Natural killer cell (primary cell): ENCODE data around the gene PODNL1. TPM values are rescaled to one million over a fixed set of nuclear protein-coding genes. Genes with fewer than 3 reads are reported as not detected.

Source experiments
- ATAC-seq, 3 donors: fragments of 150-1000 bp in 2 of 3; fragments of 200-7000 bp in 1 of 3; cut with Tn5 transposase; 1 replicate in 1 of 3; 2 replicates in 2 of 3; pipeline ENCODE4 v1.10.0; 2021; ENCODE audit warnings: mild to moderate bottlenecking in 2 of 3, moderate library complexity in 2 of 3
- DNase-seq, 2 donors: peaks; one replicate each; pipeline versions ENCODE4 v3.0.0 to v3.0.0-alpha.2; 2013 to 2021; ENCODE audit warnings: mixed read lengths in 1 of 2
- H3K27ac ChIP-seq: one replicate; pipeline ENCODE4 v1.5.1; 2013; ENCODE audit warnings: mild to moderate bottlenecking, low read length
- H3K27me3 ChIP-seq: one replicate; pipeline ENCODE4 v1.6.1; 2013; ENCODE audit warnings: low read length; ENCODE audit not compliant: control insufficient read depth, insufficient read depth
- H3K36me3 ChIP-seq: one replicate; pipeline ENCODE4 v1.6.1; 2013; ENCODE audit warnings: low read length; ENCODE audit not compliant: control insufficient read depth, insufficient read depth
- H3K4me1 ChIP-seq: one replicate; pipeline ENCODE4 v1.6.1; 2013; ENCODE audit warnings: low read length; ENCODE audit not compliant: control insufficient read depth, insufficient read depth
- H3K4me3 ChIP-seq: one replicate; pipeline ENCODE4 v1.5.1; 2013; ENCODE audit warnings: low read length
- H3K9me3 ChIP-seq: one replicate; pipeline ENCODE4 v1.6.1; 2013; ENCODE audit warnings: low read length; ENCODE audit not compliant: control insufficient read depth, insufficient read depth
- H3K27ac Mint-ChIP-seq, 2 donors: one replicate each; pipeline ENCODE4 v1.8.0; 2022; ENCODE audit warnings: mild to moderate bottlenecking in 2 of 2, mixed read lengths in 2 of 2, moderate library complexity in 1 of 2
- H3K27me3 Mint-ChIP-seq, 2 donors: one replicate each; pipeline ENCODE4 v1.8.0; 2022; ENCODE audit warnings: low read depth in 2 of 2, mixed read lengths in 2 of 2
- H3K36me3 Mint-ChIP-seq: one replicate; pipeline ENCODE4 v1.8.0; 2022; ENCODE audit warnings: mixed read lengths
- H3K4me1 Mint-ChIP-seq, 2 donors: one replicate each; pipeline ENCODE4 v1.8.0; 2022; ENCODE audit warnings: mixed read lengths in 2 of 2
- H3K4me3 Mint-ChIP-seq: one replicate; pipeline ENCODE4 v1.8.0; 2022; ENCODE audit warnings: mild to moderate bottlenecking, moderate library complexity, mixed read lengths
- H3K9me3 Mint-ChIP-seq, 2 donors: one replicate each; pipeline ENCODE4 v1.8.0; 2022; ENCODE audit warnings: mixed read lengths in 2 of 2
- CTCF ChIP-seq: fragments of 200-600 bp; IDR thresholded peaks from one replicate; pipeline ENCODE4 v1.8.0; 2022; ENCODE audit warnings: antibody characterized with exemption
- WGBS: methylation state at CpG from one replicate; pipeline ENCODE4 v1.1.7; 2013; ENCODE audit warnings: missing lambda C conversion rate; ENCODE audit not compliant: insufficient coverage; 5-methylcytosine and 5-hydroxymethylcytosine counted together
- intact Hi-C: fragments of 100-400 bp; cut with micrococcal nuclease; formaldehyde crosslinking; loops from one replicate; pipeline ENCODE4 v1.14.2; 2022
- total RNA-seq, 4 donors: library from RNA; stranded (reverse); fragments of 120-200 nt in 1 of 4; gene quantifications; one replicate each; pipeline versions ENCODE4 v1.2.3 to v1.2.4, GENCODE V29; 2013 to 2022

PODNL1 gene
- total RNA-seq, 3 donors from 2014 or later (not counting 1 experiment from before 2014, with no cell fraction given): 0.61 TPM; not detected in 2

GRCh38 chr19:13932911-13933393 is 5.3 kb downstream of the PODNL1 start:
- 93% methylated on average over 42 of the region's 42 CpGs for WGBS
- intact Hi-C loops: no loop called here
- Mint-ChIP-seq H3K4me3 (no peak overlapping the region), H3K9me3 (no peaks in the 10 kb centered on the region), H3K27me3 (peaks cover 0 to 16% of the 10 kb centered on the region in 2 donors), H3K4me1 (peaks cover 0 to 6% of the 10 kb centered on the region in 2 donors), H3K36me3 (no peaks in the 10 kb centered on the region), H3K27ac (no peak overlapping the region)
- no peaks in the 10 kb centered on the region for H3K9me3 ChIP-seq
- H3K36me3 ChIP-seq: peaks cover 6% of the 10 kb centered on the region
- peaks cover 1% of the 10 kb centered on the region for H3K4me1 ChIP-seq
- DNase-seq: no peak
- TF ChIP-seq CTCF: no peak
- no peak overlapping the region for H3K27ac ChIP-seq
- H3K4me3 ChIP-seq: no peak overlapping the region
- H3K27me3 ChIP-seq: peaks cover 6% of the 10 kb centered on the region
- no peak for ATAC-seq

GRCh38 chr19:13932149-13932637 is 6.0 kb downstream of the PODNL1 start:
- no peak for TF ChIP-seq CTCF
- ATAC-seq (no peak), DNase-seq (no peak)
- Mint-ChIP-seq H3K4me3 (no peak overlapping the region), H3K9me3 (no peaks in the 10 kb centered on the region), H3K4me1 (peaks cover 0 to 6% of the 10 kb centered on the region in 2 donors), H3K27ac (no peak overlapping the region), H3K27me3 (peaks cover 0 to 12% of the 10 kb centered on the region in 2 donors), H3K36me3 (no peaks in the 10 kb centered on the region)
- no peaks in the 10 kb centered on the region for H3K4me1 ChIP-seq
- H3K27me3 ChIP-seq: no peaks in the 10 kb centered on the region
- H3K4me3 ChIP-seq: no peak overlapping the region
- H3K27ac ChIP-seq: no peak overlapping the region
- 92% methylated on average over 6 of the region's 6 CpGs for WGBS
- H3K9me3 ChIP-seq: no peaks in the 10 kb centered on the region
- intact Hi-C loops: no loop called here
- peaks cover 6% of the 10 kb centered on the region for H3K36me3 ChIP-seq

GRCh38 chr19:13931391-13932148 is 6.6 kb downstream of the PODNL1 start:
- peaks cover 9% of the 10 kb centered on the region for H3K36me3 ChIP-seq
- Mint-ChIP-seq H3K36me3 (no peaks in the 10 kb centered on the region), H3K4me3 (no peak overlapping the region), H3K9me3 (no peaks in the 10 kb centered on the region), H3K27ac (no peak overlapping the region), H3K27me3 (peaks cover 0 to 12% of the 10 kb centered on the region in 2 donors), H3K4me1 (peaks cover 0 to 6% of the 10 kb centered on the region in 2 donors)
- TF ChIP-seq CTCF: no peak
- no peaks in the 10 kb centered on the region for H3K4me1 ChIP-seq
- no peaks in the 10 kb centered on the region for H3K9me3 ChIP-seq
- DNase-seq: no peak
- no peaks in the 10 kb centered on the region for H3K27me3 ChIP-seq
- no peak for ATAC-seq
- 93% methylated on average over 30 of the region's 30 CpGs for WGBS
- no peak overlapping the region for H3K4me3 ChIP-seq
- H3K27ac ChIP-seq: no peak overlapping the region
- intact Hi-C loops: no loop called here
